CMK (cell line): Measurements from ENCODE around the gene LDLRAD1.
"Not testable (repeated sequence)": the region's sequence is repeated elsewhere in the genome, so short reads cannot be mapped to it uniquely, and the experiment has no call there.

Experiments used
- DNase-seq: peaks from one replicate; pipeline ENCODE4 v3.0.0-alpha.2; 2010; ENCODE audit warnings: low read depth

LDLRAD1 gene, protein sequence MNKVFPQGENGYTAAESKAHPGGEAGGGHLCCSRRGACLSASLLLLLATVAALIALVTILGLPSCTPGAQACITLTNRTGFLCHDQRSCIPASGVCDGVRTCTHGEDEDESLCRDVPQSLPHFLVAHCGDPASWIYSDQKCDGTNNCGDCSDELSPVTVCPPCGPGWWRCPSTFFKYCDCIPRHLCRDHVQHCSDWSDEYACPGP

DNA sequence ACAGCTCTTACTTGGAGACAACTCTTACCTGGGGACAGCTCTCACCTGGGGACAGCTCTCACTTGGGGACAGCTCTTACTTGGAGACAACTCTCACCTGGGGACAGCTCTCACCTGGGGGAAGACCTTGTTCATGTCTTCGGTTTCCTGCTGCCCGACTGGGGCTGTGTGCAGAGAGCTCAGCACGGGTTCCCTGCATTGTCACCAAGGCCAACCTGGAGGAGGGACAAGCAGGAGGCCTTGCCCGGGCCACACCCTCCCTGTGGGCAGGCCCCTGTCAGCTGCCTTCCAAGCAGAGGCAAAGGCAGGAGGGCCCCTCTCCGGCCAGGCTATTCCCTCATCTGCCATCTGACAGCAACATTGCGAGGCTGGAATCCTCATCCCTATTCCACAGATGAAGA lies at the start of gene LDLRAD1:
LDLRAD1 (minus strand) TSS at position 208 of the 400 bp plus-strand sequence; CDS start at position 134, 74 bp downstream.
- DNase-seq, result no peak

DNA sequence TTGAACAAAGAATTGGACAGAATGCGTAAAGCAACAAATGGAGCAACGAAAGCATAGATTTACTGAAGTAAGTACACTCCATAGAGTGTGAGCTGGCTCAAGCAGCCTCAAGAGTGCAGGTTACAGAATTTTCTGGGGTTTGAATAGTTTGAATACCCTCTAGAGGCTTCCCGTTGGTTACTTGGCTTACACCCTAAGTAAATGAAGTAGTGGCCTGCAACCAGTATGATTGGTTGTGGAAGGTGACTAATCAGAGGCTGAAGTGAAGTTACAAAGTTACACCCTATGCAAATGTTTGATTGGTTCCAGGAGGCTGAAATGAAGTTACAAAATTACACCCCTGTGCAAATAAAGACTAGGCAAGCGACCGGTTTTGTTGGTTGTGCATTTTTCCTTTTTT lies 46.3 kb upstream of the LDLRAD1 start:
- DNase-seq, result no peak

DNA sequence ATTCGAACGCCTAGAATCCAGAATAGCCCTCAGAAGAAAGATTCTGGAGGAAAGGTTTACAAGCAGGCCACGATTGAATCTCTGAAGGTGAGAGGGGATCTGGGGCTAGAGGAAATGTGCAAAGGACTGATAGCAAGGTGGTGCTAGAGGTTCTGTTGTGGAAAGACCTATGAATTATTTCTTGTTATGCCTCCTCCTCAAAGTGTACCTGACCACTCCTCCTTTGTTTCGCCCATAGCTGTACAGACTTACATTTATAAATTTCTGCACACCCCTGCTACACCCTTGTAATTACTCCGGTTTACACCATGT lies 36.4 kb upstream of the LDLRAD1 start:
- DNase-seq, result no peak

DNA sequence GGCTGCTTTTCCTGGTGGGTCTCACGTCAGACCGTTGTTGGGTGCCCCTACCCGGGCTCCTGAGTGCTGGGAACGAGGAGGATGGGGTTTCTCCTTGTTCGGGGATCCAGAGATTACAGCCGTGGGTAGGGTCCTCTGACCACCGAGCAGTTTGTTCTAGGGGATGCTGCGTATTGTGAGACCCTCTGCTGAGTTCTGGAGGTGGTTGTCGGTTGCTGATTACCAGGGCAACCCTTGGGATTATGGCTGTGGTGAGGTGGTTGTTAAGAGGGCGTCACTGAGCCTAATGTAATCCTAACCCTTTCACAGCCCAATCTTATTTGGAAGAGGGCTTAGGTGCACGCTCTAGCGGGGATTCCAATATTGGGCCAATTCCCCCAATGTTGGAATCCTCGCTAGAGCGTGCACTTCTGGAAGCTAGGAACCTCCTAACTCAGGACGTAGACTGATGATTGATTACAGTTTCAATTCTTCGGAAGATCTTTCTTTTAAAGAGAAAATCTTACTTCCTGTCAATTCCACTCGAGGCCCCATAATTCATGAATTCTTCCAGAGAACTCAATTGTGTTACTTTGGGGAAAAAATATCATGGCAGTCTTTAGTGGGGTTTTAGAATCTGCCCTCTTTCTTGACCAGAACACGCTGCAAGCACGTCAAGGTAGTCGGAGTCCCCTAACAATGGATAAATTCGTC lies 35.9 kb upstream of the LDLRAD1 start:
- no peak for DNase-seq

DNA sequence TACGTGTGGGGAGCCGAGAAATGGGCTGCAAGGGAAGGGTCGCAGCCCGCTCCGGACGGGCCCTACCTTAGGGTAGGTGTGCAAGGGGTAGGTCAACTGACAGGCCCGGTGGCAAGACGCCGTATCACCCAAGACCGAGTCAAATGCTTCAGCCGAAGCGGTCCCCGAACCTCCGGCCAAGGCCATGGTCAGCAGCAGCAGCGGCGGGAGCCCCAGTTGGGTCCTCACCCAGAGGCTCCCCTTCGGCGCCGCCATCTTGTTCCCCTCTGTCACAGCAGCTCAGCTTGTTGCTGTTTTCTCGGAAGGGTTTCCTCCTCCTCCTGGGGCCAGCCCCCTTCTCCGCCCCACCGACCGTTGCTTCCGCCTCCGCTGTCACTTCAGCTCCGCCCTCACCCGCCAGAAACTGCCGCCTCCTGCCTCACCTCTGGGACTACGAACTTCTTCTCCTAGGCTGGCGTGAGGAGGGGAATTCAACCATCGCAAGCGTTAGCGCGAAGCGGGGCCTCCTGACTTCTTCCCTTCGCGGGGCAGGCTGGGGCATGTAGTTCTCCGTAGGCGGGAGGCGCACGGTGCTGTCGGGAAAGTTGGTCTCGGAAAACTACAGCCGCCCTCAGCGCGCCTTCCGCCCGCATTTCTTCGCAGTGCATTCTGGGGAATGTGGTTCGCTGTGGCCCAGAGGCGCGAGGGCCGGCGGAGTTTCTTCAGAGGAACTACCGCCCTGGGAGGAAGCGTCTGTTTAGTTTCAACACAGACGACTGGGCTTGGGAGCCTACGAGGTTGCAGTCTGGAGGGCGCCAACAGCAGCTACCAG lies 35.2 kb upstream of the LDLRAD1 start, which contains the start of the genes TCEANC2 and TMEM59:
TCEANC2 (plus strand) TSS at position 675 of the 811 bp plus-strand sequence. CDS start 815 bp downstream, outside the sequence.
TMEM59 (minus strand) TSS at position 271 of the 811 bp plus-strand sequence; CDS start at position 255, 16 bp downstream.
- DNase-seq, result peak; percentile 99

DNA sequence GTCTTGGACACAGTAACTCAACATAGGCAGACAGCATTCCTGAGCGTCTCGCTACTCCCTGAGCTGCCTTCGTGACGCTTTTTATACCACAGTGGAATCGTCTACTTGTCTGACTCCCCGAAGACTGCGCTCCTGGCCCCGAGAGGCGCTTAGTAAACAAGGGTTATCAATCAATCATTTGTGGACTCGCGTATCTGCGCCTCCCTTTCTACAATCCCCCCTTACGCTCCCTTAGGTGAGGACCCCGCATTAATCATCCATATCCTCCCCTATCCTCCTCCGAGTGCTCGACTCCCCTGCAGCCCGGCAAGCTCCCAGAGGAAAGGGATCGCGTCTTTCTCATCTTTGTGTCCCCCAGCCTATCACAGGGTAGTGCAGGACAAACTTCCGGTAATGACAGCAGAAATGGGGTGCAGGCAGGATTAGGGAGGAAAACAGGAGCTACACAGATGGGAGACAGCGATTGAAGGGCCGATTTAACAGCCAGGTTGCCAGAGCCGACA lies 34.5 kb upstream of the LDLRAD1 start:
- peak; percentile 46 for DNase-seq

DNA sequence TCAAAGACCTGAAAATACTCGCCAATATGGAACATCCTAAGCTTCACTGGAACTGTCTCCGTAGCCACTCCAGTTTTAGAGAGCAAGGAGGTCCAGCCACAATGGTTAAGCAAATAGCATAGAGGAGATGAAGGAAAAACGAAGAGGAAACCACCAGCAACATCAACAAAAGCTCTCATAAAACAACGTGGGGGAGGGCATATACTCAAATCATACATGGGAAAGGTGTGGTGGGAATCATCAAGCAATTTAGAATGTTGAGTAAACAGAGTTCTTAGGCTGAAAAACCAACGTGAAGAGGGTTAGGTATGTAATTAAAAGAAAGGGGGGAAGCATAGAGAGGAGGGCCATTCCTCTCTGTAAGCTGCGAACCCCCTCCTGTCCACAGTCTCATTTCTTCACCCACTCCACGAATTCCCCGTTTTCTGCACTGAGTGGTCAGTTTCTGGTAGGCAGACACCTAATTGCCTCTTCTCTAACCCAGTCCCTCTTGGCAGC lies 34.0 kb upstream of the LDLRAD1 start:
- DNase-seq, result no peak

DNA sequence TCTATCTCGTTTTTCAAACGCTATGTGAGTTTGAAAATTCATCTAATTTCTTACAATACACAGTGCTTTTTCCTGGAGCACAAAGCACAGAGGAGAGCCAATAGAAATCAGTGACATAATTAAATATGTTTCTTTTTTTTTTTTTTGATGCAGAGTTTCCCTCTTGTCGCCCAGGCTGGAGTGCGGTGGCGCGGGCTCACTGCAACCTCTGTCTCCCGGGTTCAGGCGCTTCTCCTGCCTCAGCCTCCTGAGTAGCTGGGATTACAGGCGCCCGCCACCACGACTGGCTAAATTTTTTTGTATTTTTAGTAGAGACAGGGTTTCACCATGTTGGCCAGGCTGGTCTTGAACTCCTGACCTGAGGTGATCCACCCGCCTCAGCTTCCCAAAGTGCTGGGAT lies 32.4 kb upstream of the LDLRAD1 start:
- not testable (repeated sequence) for DNase-seq

DNA sequence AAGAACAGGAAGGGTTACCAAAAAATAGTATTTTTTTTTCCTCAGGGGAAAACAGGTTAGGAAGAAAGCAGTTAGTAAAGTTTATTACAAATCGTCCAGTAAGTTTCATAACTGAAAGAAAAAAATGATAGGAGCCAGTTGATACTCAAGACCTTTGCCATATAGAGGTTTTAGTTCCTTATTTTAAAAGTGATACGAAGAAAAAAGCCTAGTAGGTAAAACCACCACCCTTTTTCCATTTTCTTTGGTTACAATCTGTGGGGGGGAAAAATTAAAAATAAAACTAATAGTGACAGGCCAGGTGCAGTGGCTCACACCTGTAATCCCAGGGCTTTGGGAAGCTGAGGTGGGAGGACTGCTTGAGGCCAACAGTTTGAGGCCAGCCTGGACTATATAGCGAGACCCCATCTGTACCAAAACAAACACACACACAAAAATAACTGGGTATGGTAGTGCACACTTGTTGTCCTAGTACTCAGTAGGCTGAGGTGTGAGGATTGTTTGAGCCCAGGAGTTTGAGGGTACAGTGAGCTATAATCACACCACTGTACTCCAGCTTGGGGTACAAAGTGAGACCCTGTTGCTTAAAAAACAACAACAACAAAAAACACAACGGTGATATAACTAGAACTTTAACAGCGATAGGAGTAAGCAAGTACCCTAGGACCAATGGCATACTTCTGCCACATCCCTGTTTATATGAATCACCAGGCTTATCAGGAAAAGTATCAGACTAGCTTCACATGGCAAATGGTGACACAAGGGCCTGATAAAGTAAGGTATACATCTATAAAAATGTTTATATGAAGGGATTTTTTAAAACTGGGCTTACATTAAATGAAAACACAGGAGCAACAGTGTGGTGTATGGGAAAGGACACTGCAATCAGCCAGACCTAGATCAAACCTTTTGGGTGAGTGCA lies 29.7 kb upstream of the LDLRAD1 start:
- no peak for DNase-seq

DNA sequence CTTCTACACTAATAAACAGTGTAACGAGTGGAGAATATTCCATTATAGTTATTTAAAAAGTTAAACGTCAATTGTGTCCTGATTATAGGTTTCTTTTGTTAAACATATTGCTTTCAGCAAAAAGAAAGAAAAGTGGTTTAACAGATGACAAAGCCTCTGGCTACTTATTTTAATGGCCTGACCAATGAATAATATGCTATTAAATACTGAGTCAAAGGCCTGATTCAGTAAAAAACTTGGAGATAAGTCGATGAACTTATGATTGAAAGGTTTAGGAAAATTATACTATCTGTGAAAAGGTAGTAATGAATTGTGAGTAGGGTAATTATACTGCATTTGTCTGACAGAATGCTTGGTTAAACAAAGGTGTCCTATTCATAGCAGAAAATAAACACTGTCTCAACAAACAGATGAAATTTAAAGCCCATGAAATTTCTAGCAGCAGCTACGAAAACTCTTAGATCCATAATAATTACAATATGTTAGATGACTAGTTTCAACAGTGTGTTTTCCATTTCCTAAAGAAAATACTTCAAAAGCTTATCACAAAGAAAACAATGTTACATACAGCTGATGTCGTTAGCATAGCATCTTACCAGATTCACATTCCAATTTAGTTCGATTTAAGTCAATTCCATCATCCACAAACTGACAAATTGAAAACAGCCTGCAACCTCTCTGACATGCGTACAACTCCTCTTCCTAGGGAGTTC lies 28.8 kb upstream of the LDLRAD1 start:
- DNase-seq, result no peak

DNA sequence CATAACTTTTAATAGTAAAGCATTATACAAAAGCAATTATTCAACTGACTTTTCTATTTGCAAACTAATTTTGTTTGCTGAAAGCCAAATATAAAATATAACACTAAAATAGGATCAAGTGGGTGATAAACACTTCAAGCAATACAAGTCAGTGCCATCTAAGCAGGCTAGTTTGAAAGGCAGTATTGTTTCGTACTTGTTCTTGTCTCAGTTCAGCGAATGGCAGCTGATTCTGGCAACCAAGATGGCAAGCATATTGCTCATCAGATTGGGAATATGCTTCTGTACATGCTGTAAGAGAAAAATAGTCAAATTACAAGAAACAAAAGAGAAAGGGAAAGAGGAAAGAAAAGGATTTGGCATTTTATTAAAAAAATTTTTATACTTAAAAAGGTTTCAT lies 27.5 kb upstream of the LDLRAD1 start:
- DNase-seq, result no peak

DNA sequence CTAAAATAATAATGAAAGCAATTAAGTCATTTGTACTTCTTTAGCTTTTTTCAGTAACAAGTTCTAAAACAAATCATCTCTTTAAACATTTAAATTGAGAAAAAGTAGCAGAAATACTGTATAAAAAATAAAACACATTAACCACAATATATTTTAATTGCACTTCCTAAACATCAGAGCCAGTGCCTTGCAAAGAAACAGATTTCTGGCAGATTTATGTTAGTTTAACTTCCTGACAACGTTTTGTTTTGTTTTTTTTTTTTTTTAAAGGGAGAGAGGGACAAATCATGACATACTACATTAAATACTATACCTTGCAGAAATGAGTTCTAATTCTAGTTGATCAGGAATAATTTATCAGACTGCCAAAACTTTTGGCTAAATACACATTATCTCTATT lies 23.8 kb upstream of the LDLRAD1 start:
- no peak for DNase-seq

DNA sequence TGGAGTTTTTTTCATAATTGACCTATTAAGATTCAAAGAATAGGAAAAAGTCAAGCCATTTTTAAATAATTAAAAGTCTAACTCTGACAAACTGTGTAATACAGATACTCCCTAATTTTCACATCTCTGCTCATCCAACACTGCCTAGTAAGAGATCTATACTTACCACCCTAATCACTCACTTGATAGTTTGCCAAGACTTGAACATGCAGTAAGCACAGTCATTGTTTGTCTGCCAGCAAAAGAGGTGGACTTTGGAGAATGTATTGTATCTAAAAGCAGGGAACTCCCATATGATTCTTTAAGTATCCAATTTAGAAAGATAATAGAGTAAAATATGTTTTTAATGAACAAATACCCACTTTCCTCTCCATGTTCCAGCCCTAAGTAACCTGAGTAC lies 19.5 kb upstream of the LDLRAD1 start:
- no peak for DNase-seq

DNA sequence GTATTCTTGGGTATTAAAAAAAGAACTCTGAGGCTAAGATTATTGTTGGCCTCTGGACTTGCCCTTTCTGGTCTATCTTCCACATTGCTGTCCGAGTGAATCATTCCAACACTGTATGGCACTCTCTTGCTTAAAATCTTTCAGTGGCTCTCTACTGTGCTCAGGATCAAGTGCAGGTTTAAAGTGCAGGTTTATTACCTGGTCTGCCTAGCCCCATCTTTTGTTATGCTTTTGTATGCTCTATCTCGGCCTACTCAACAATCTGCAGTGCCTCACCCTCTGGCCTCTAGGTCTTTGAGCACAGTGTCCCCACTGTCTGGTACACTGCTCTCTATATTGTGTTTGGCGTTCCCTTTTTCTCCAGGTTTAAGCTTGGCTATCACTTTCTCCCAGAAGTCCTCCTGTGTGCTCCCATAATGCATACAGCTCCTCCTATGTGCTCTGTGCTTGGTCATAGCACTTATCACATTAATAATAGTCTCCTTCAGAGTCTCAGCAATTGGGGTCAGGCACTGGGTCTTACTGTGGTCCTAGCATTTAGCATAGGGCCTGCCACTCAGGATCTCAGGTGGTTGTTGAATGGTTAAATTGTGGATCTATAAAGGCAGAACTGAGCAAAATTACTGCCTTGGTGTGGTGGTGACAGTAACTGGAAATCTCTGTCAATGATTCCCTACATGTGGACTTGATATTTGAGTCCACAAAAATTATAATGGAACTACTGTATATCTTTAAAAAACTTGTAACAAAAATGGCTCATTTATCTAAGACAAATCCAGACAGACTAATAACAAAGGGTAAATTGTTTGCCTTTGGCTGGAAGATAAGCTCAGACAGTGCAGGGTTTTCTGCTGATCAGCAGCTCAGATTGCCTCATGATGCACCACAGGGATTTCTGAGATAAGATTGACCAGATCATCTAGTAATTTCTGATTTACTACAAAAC lies 10.6 kb upstream of the LDLRAD1 start:
- DNase-seq, result no peak

DNA sequence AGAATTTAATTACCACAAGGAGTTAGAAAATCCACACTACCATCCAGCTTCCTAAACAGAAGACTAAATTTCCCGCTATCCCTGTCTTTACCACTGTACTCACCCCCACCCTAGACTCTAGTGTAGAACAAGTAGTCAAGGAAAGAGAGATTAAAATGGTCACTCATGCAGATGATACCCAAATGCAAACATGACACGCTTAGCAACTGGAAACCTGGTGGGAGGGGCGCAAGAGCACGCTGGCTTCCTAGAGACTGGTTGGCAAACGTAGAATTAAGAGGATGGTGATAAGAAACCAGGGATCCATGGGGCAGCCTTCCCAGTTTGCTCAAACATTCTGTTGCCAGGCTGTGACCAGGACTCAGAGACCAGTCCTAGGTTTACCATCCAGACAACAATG lies 9.9 kb upstream of the LDLRAD1 start:
- DNase-seq, result no peak

DNA sequence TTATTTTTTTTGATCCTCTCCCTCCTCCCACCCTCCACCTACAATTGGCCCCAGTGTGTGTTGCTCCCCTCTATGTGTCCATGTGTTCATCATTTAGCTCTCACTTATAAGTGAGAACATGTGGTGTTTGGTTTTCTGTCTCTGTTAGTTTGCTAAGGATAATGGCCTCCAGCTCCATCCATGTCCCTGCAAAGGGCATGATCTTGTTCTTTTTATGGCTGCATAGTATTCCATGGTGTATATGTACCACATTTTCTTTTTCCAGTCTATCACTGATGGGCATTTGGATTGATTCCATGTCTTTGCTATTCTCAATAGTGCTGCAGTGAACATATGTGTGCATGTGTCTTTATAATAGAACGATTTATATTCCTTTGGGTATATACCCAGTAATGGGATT lies 6.8 kb upstream of the LDLRAD1 start:
- DNase-seq, result not testable (repeated sequence)

DNA sequence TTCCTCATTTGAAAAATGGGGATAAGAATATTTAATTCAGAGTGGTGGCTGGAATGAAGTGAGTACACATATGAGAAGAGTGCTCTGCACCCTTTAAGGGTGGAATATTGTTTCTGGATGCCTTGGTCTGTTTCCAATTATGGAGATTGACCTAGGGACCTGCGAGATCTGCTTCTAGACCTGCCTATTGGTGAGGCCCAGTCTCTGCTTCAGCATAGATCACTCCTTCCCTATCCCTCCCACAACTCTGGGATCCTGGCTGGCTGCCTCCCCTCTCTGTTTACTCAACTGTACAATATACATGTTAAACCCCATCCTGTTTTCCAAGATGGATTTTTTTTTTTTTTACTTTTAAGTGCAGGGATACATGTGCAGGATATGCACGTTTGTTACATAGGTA lies 6.4 kb upstream of the LDLRAD1 start:
- no peak for DNase-seq

DNA sequence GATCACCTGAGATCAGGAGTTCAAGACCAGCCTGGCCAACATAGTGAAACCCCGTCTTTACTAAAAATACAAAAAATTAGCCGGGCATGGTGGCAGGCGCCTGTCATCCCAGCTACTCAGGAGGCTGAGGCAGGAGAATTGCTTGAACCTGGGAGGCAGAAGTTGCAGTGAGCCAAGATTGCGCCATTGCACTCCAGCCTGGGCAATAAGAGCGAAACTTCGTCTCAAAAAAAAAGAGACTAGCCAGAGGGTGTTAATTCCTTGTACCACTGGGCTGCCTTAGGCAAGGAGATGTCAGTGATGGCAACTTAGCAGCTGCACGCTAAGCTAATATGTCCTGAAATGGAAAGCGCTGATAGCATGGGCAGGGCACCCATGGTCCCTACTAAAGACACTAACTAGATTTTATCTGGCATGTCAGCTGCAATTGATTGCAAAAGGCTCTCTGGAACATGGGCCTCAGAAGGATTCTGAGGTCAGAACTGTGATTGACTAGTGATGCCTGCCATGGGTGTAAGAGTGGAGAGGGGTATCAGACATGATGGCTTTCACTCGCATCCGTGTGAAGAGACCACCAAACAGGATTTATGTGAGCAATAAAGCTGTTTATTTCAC lies 1.7 kb upstream of the LDLRAD1 start:
- DNase-seq, result not testable (repeated sequence)

DNA sequence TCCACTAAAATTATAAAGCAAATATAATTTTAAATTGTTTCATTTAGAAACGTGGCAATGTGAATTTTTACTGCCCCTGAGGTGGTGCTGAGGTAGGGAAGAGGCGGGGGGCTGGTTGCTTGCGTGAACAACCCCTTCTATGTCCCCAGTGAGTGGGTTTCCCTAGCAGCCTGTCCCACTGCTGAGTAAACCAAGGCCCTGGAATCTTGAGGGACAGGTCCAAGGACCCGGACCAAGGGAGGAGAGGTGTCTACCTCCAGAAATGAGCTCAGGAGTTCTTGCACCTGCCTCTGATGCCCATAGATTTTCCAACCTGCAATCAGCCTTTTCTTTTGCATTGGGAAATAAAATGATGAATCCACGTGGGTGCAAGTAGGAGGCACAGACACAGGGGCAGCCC lies 649 bp upstream of the LDLRAD1 start:
- DNase-seq, result no peak
